ENCODE data around the gene MOSMO.

Gene MOSMO

GRCh38 chr16:22050963-22051362 is 43.1 kb downstream of the MOSMO start:
- DNase-seq (ENCODE audit: low read depth) = no peak

- no peak for DNase-seq (ENCODE audit: low read depth)
These were observed 45.1 kb downstream of the MOSMO start for GRCh38 chr16:22052980-22053379.

- no peak for DNase-seq (ENCODE audit: low read depth)
These were observed 46.0 kb downstream of the MOSMO start for GRCh38 chr16:22053921-22054341.

- DNase-seq (ENCODE audit: low read depth) = no peak
These were observed 47.1 kb downstream of the MOSMO start for GRCh38 chr16:22054847-22055590.

- DNase-seq (ENCODE audit: low read depth) = no peak
These were observed 48.0 kb downstream of the MOSMO start for GRCh38 chr16:22055881-22056280.

GRCh38 chr16:22063888-22064467 is 56.1 kb downstream of the MOSMO start:
- DNase-seq (ENCODE audit: low read depth) = no peak

- no peak for DNase-seq (ENCODE audit: low read depth)
These were observed 57.3 kb downstream of the MOSMO start for GRCh38 chr16:22065252-22065651.

- DNase-seq (ENCODE audit: low read depth) = no peak
These were observed 62.7 kb downstream of the MOSMO start for GRCh38 chr16:22070361-22071330.

GRCh38 chr16:22071331-22071910 is 63.5 kb downstream of the MOSMO start:
- no peak for DNase-seq (ENCODE audit: low read depth)

- DNase-seq (ENCODE audit: low read depth) = no peak
These were observed 65.4 kb downstream of the MOSMO start for GRCh38 chr16:22073350-22073749.

- no peak for DNase-seq (ENCODE audit: low read depth)
These were observed 67.3 kb downstream of the MOSMO start for GRCh38 chr16:22075043-22075757.

GRCh38 chr16:22075776-22076175 is 67.9 kb downstream of the MOSMO start:
- no peak for DNase-seq (ENCODE audit: low read depth)

- peak; percentile 63 for DNase-seq (ENCODE audit: low read depth)
These were observed 69.9 kb downstream of the MOSMO start for GRCh38 chr16:22077700-22078313.

- no peak for DNase-seq (ENCODE audit: low read depth)
These were observed 70.7 kb downstream of the MOSMO start for GRCh38 chr16:22078656-22079055.

- DNase-seq (ENCODE audit: low read depth) = no peak
These were observed 73.1 kb downstream of the MOSMO start for GRCh38 chr16:22081050-22081449.

GRCh38 chr16:22086440-22086839 is 78.5 kb downstream of the MOSMO start:
- no peak for DNase-seq (ENCODE audit: low read depth)

GRCh38 chr16:22088642-22089041 is 80.7 kb downstream of the MOSMO start:
- DNase-seq (ENCODE audit: low read depth) = no peak

GRCh38 chr16:22089910-22090309 is 82.0 kb downstream of the MOSMO start:
- DNase-seq (ENCODE audit: low read depth) = no peak

GRCh38 chr16:22091721-22092120 is 83.8 kb downstream of the MOSMO start:
- DNase-seq (ENCODE audit: low read depth) = no peak

GRCh38 chr16:22092143-22092933 is 84.4 kb downstream of the MOSMO start, which contains the start of gene VWA3A:
TSS of gene VWA3A (plus strand) at chr16:22092541. CDS start at chr16:22092638, 97 bp downstream.
- no peak for DNase-seq (ENCODE audit: low read depth)
